Measurements from ENCODE around the gene GIT1. TPM values are rescaled to one million over a fixed set of nuclear protein-coding genes. Genes with fewer than 3 reads are reported as not detected.
A peak's percentile ranks its signal among the peaks of the same experiment; 100 is the strongest.

The GIT1 gene
- total RNA-seq, 8 experiments from 2014 or later = 27.1 to 43.8 (median 32.0) TPM

DNA sequence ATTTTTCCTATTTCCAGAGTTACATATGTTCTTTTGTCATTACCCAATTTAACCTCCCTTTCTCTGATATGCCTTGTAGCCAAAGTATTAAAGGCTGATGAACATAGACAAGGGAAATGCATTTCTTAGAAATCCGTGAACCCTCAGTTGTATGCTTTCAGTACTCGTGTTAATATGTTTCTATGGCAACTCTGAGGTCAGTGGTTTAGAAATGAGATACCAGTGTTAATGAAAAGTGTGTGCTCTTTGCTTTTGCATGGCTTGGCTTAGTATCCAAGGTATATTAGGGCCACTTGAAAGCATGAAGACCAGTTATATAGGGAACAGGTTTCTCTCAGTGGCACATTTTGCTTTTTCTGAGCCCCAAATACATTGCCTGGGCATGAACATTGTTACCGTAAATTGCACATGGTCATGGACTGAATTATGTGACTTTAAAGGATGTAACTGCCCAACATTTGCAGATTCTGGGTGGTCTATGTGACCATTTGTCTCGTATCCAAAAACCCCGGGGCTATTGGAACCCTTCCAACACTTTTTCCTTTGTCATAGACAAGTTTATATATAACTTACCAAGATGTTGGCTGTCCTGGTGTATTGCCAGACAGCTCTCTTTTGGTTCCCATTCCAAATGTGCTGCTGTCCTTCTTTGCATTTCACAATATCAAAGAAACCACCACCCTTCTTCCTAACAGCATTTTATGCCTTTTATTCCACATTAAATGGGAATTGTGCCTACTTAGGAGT, 40.1 kb downstream of the GIT1 start:
- H3K27ac ChIP-seq = no peak overlapping the region
- WGBS, 10 experiments = 0 to 47% (median 21%) methylated on average over 1 to 5 of the region's 5 CpGs; no CpG with 5 or more reads in 1 of the 10 experiments
- no peak overlapping the region for H3K4me3 ChIP-seq
- peaks cover 0 to 14% of the 10 kb centered on the region in 2 donors for H3K4me1 ChIP-seq (replicated peaks in 1 of 2)
- in situ Hi-C loops (cut with MboI; ENCODE audit: low pct_unique_long_range_greater_than_20kb in 2 of 9, low sequenced_read_pairs in 9 of 9, unreplicated experiment in 9 of 9) = loop anchor here in 3 of 9 experiments (25.0 kb wide), 2 partner anchors 162 to 187 kb away; partner anchors contain the start of gene TAOK1 (in 2 of the 3)
- peak in 4 of 8 experiments; percentile 48 to 83 (median 62) for ATAC-seq (replicated peaks in 6 of 8)

DNA sequence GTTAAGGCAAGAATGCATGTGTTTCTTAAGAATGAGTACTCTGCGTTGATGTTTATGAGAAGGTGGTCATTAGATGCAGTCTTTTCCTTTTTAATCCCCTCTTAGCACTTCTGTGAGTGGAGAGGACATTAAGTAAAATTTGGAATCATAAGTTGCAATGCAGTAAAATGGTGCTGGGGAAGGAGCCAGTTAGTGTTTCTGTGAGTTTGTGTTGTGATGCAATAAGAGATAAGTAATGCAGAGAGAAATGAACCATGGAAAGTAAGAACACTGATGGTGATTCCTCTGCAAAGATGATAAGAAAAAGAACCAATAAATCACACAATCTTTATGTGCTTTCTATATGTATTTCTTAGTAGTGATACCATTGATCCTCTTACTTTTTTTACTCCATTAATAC, 42.6 kb downstream of the GIT1 start:
- no peak for ATAC-seq (replicated peaks in 6 of 8)
- Histone ChIP-seq H3K4me1 (replicated peaks in 1 of 2) (peaks cover 0 to 14% of the 10 kb centered on the region in 2 donors), H3K4me3 (no peak overlapping the region), H3K27ac (no peak overlapping the region)
- 60 to 100% (median 100%) methylated on average over 1 of the region's 1 CpG; no CpG with 5 or more reads in 5 of the 10 experiments for WGBS, 10 experiments
- in situ Hi-C loops (cut with MboI; ENCODE audit: low pct_unique_long_range_greater_than_20kb in 2 of 9, low sequenced_read_pairs in 9 of 9, unreplicated experiment in 9 of 9) = loop anchor here in 3 of 9 experiments (25.0 kb wide), 2 partner anchors 160 to 185 kb away; partner anchors contain the start of gene TAOK1 (in 2 of the 3)

DNA sequence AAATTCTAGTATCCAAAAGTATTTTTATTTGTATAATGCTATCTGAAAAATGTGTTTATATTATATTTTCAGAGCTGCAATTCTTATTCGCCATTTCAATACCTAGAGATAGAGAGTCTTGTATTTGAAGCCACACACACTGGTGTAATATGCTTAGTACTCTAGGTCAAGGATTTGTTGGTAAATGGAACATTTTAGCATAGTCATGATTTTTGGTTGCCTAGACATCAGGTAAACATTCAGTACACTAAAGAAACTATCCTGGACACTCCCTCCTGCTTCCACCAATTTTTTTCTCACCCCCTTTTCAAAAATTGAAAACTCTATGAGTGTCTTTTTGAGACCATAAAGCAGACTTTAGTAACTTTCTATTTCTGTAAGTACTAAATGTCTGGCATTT, 43.4 kb downstream of the GIT1 start:
- in situ Hi-C loops (cut with MboI; ENCODE audit: low pct_unique_long_range_greater_than_20kb in 2 of 9, low sequenced_read_pairs in 9 of 9, unreplicated experiment in 9 of 9) = loop anchor here in 3 of 9 experiments (25.0 kb wide), 2 partner anchors 159 to 184 kb away; partner anchors contain the start of gene TAOK1 (in 2 of the 3)
- Histone ChIP-seq H3K27ac (no peak overlapping the region), H3K4me1 (replicated peaks in 1 of 2) (peaks cover 0 to 14% of the 10 kb centered on the region in 2 donors), H3K4me3 (no peak overlapping the region)
- peak in 4 of 8 experiments; percentile 58 to 92 (median 88) for ATAC-seq (replicated peaks in 6 of 8)
- 78 to 100% (median 100%) methylated on average over 1 of the region's 1 CpG; no CpG with 5 or more reads in 3 of the 10 experiments for WGBS, 10 experiments

GRCh38 chr17:29544066-29544465, 45.4 kb downstream of the GIT1 start:
- H3K4me3 ChIP-seq = no peak overlapping the region
- in situ Hi-C loops (cut with MboI; ENCODE audit: low pct_unique_long_range_greater_than_20kb in 2 of 9, low sequenced_read_pairs in 9 of 9, unreplicated experiment in 9 of 9) = loop anchor here in 3 of 9 experiments (25.0 kb wide), 2 partner anchors 157 to 182 kb away; partner anchors contain the start of gene TAOK1 (in 2 of the 3)
- no peak for ATAC-seq (replicated peaks in 6 of 8)
- H3K4me1 ChIP-seq (replicated peaks in 1 of 2) = peaks cover 0 to 7% of the 10 kb centered on the region in 2 donors
- WGBS, 10 experiments = 91 to 100% (median 100%) methylated on average over 1 to 4 of the region's 4 CpGs; no CpG with 5 or more reads in 3 of the 10 experiments
- H3K27ac ChIP-seq = no peak overlapping the region

- in situ Hi-C loops (cut with MboI; ENCODE audit: low pct_unique_long_range_greater_than_20kb in 2 of 9, low sequenced_read_pairs in 9 of 9, unreplicated experiment in 9 of 9) = loop anchor here in 3 of 9 experiments (25.0 kb wide), 2 partner anchors 147 to 172 kb away; partner anchors contain the start of gene TAOK1 (in 2 of the 3)
- Histone ChIP-seq H3K27ac (no peak overlapping the region), H3K4me1 (replicated peaks in 1 of 2) (no peaks in the 10 kb centered on the region), H3K4me3 (no peak overlapping the region)
- WGBS, 10 experiments = 30 to 100% (median 96%) methylated on average over 1 to 8 of the region's 8 CpGs
- ATAC-seq (replicated peaks in 6 of 8) = no peak
Measured at GRCh38 chr17:29533976-29534375, 55.5 kb downstream of the GIT1 start.

GRCh38 chr17:29526322-29526721, 63.1 kb downstream of the GIT1 start:
- in situ Hi-C loops (cut with MboI; ENCODE audit: low pct_unique_long_range_greater_than_20kb in 2 of 9, low sequenced_read_pairs in 9 of 9, unreplicated experiment in 9 of 9) = loop anchor here in 3 of 9 experiments (25.0 kb wide), 2 partner anchors 139 to 164 kb away; partner anchors contain the start of gene TAOK1 (in 2 of the 3)
- Histone ChIP-seq H3K27ac (no peak overlapping the region), H3K4me3 (no peak overlapping the region), H3K4me1 (replicated peaks in 1 of 2) (no peaks in the 10 kb centered on the region)
- WGBS, 10 experiments = 50 to 100% (median 100%) methylated on average over 1 to 3 of the region's 3 CpGs; no CpG with 5 or more reads in 5 of the 10 experiments
- peak in 1 of 8 experiments; percentile 42 for ATAC-seq (replicated peaks in 6 of 8)

- H3K27ac ChIP-seq = no peak overlapping the region
- ATAC-seq (replicated peaks in 6 of 8) = peak in 2 of 8 experiments; percentile 31 to 42
- WGBS, 10 experiments = 71 to 100% (median 96%) methylated on average over 2 to 3 of the region's 3 CpGs; no CpG with 5 or more reads in 2 of the 10 experiments
- H3K4me1 ChIP-seq (replicated peaks in 1 of 2) = no peaks in the 10 kb centered on the region
- in situ Hi-C loops (cut with MboI; ENCODE audit: low pct_unique_long_range_greater_than_20kb in 2 of 9, low sequenced_read_pairs in 9 of 9, unreplicated experiment in 9 of 9) = loop anchor here in 3 of 9 experiments (25.0 kb wide), 2 partner anchors 137 to 162 kb away; partner anchors contain the start of gene TAOK1 (in 2 of the 3)
- no peak overlapping the region for H3K4me3 ChIP-seq
Measured at GRCh38 chr17:29524692-29525091, 64.8 kb downstream of the GIT1 start.

Other genes starting within 250 kb of the GIT1 start
- gene TAOK1, start 199.3 kb downstream of the GIT1 start, total RNA-seq = 10 to 100 TPM; 31.1 to 77.9 (median 49.9) TPM
- 1 to 10 TPM in 7 of 8 experiments, under 1 TPM in 1; 0.87 to 9.5 (median 4.4) TPM for gene ABHD15, start 22.6 kb downstream of the GIT1 start, total RNA-seq
- 10 to 100 TPM; 13.0 to 39.6 (median 20.8) TPM for gene TP53I13, start 20.9 kb downstream of the GIT1 start, total RNA-seq
- 10 to 100 TPM in 7 of 8 experiments, 1 to 10 TPM in 1; 8.9 to 24.4 (median 17.8) TPM for gene ANKRD13B, start 3.5 kb upstream of the GIT1 start, total RNA-seq
- 10 to 100 TPM in 2 of 8 experiments, 1 to 10 TPM in 3, under 1 TPM in 3; 0.42 to 24.2 (median 2.3) TPM for gene CORO6, start 33.3 kb upstream of the GIT1 start, total RNA-seq